Measurements from ENCODE around the gene IL17C. TPM values are rescaled to one million over a fixed set of nuclear protein-coding genes. Genes with fewer than 3 reads are reported as not detected.

Gene IL17C
- not detected for total RNA-seq

- no peak for TF ChIP-seq CTCF (IDR thresholded peaks at IDR 0.05; ENCODE audit: low read depth)
Measured at GRCh38 chr16:88638323-88639230, at the start of gene IL17C. Gene IL17C, plus strand, starts transcription at chr16:88638572. Its CDS starts 70 bp downstream, at chr16:88638642.

GRCh38 chr16:88588754-88589153, 49.6 kb upstream of the IL17C start:
- TF ChIP-seq CTCF (IDR thresholded peaks at IDR 0.05; ENCODE audit: low read depth): no peak

DNA sequence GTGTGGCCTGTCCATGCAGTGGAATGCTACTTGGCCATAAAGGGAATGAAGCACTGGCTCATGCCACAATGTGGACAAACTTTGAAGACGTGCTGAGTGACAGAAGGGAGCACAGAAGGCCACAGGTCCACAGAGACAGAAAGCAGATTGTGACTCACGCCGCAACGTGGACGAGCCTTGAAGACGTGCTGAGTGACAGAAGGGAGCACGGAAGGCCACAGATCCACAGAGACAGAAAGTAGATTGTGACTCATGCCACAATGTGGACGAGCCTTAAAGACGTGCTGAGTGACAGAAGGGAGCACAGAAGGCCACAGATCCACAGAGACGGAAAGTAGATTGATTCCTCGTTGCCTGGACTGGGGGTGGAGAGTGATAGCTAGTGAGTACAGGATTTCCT, 48.9 kb upstream of the IL17C start:
- TF ChIP-seq CTCF (IDR thresholded peaks at IDR 0.05; ENCODE audit: low read depth): no peak

- no peak for TF ChIP-seq CTCF (IDR thresholded peaks at IDR 0.05; ENCODE audit: low read depth)
Measured at GRCh38 chr16:88591577-88592021, 46.8 kb upstream of the IL17C start.

DNA sequence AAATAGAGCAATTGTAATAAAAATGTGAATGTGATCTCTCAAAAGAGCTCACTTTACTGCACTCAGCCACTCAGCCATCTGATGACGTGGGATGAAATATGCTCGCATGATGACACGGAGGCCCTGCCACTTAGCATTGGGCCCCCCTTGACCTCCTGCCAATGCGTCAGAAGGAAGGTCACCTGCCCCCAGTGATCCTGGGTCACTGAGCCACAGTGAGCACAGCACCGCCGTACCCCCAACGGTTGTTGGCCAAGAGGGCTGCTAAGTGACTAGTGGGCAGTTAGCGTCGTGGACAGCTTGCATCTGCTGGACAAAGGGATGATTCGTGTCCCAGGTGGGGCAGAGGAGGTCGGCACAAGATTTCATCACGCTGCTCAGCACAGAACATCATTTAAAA, 45.3 kb upstream of the IL17C start:
- no peak for TF ChIP-seq CTCF (IDR thresholded peaks at IDR 0.05; ENCODE audit: low read depth)

DNA sequence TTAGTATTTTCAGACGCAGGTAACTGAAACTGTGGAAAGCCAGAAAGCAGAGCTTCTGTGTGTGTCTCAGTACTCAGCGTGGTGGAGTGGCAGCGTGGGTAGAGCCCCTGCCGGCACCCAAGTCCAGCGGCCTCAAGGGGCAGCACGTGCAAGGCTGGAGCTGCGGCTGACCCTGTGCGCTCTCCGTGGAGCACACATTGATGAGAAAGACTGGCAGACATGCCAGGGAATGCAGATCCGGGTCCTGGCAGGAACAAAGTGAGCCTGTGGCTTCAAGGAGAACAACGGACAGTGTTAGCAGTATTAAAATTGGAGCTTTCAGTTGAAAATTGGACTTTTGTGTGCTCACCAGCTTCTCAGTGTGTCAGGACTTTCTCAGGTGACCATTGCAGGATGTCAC, 44.9 kb upstream of the IL17C start:
- TF ChIP-seq CTCF (IDR thresholded peaks at IDR 0.05; ENCODE audit: low read depth): no peak

DNA sequence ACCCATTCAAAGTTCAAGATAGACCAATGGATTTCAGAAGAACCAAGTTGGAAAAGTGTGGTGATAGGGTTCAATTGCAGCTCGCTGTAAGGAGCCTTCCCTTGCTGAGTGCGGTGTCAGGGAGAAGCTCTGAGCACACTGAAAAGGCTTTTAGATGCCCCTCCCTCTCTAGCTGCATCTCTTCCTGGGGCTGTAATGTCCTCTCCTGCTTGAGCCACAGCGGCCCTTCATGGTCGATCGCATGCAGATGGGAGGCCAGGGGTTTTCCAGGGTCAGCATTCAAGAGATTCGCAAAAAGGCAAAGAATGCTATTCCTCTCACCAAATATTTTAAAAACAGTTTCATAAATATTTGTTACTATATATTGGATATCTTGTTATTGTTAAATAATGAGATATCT, 44.5 kb upstream of the IL17C start:
- TF ChIP-seq CTCF (IDR thresholded peaks at IDR 0.05; ENCODE audit: low read depth): no peak
